Spleen (tissue), 7 donors: ENCODE measurements around the gene PNLDC1.

Experiments used
- CTCF ChIP-seq, 11 experiments: fragments of 200-600 bp in 7 of 11; fragments of 450-650 bp in 4 of 11; sonication (generic) in 4 of 11; IDR thresholded peaks in 8 of 11; conservative IDR thresholded peaks in 3 of 11; 1 replicate in 7 of 11; 2 replicates in 4 of 11; pipeline versions ENCODE4 v1.4.0 to v1.8.0; 2016 to 2021; ENCODE audit warnings: antibody characterized with exemption in 11 of 11, inconsistent platforms in 4 of 11, mild to moderate bottlenecking in 1 of 11
- POLR2A ChIP-seq, 3 donors: fragments of 450-650 bp; IDR thresholded peaks; one replicate each; pipeline ENCODE4 v1.5.1; 2017; ENCODE audit warnings: antibody characterized with exemption in 3 of 3, mild to moderate bottlenecking in 1 of 3
- donor health status: DM: no; HTN: no; CAD: no; lungs with moderate emphysema.
- donor health status: DM: no; HTN: no; CAD: no.
- donor health status: DM: no; HTN: no; CAD: no.

- TF ChIP-seq CTCF (IDR thresholded peaks at IDR 0.05 in 8 of 11, conservative IDR thresholded peaks at IDR 0.05 in 3 of 11): no peak
- no peak for TF ChIP-seq POLR2A (IDR thresholded peaks at IDR 0.05)
These were observed 34.0 kb downstream of the PNLDC1 start for GRCh38 chr6:159833997-159834603.
